ENCODE data around the gene DPP6.

DNA sequence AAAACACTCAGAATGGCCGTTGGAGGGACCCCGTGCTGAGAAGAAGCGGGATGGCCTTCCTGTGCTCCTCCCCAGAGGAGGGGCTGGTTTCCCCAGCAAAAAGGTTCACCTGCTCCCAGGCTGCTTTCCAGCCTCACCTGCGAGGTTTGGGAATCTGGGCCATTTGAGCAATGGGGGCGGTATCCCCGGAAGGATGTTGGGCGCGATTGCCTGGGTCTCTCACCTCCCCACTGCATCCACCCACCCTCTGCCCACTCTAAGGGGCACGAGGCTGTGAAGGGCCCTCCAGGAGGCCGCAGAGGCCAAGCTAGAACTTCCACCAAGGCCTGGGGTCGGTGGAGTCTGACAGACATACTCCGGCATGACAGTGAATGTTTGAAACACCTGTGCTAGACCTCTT is 803.2 kb downstream of the DPP6 start:
- TF ChIP-seq, protein P1, sequence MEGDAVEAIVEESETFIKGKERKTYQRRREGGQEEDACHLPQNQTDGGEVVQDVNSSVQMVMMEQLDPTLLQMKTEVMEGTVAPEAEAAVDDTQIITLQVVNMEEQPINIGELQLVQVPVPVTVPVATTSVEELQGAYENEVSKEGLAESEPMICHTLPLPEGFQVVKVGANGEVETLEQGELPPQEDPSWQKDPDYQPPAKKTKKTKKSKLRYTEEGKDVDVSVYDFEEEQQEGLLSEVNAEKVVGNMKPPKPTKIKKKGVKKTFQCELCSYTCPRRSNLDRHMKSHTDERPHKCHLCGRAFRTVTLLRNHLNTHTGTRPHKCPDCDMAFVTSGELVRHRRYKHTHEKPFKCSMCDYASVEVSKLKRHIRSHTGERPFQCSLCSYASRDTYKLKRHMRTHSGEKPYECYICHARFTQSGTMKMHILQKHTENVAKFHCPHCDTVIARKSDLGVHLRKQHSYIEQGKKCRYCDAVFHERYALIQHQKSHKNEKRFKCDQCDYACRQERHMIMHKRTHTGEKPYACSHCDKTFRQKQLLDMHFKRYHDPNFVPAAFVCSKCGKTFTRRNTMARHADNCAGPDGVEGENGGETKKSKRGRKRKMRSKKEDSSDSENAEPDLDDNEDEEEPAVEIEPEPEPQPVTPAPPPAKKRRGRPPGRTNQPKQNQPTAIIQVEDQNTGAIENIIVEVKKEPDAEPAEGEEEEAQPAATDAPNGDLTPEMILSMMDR (optimal IDR thresholded peaks at IDR 0.05 in 1 of 3, IDR thresholded peaks at IDR 0.05 in 1 of 3, conservative IDR thresholded peaks at IDR 0.05 in 1 of 3; ENCODE audit: extremely low read depth in 1 of 3, insufficient read depth in 2 of 3, low read length in 3 of 3) = no peak
- no peak for TF ChIP-seq EZH2 (IDR thresholded peaks at IDR 0.05; ENCODE audit: low read length)

Measured in keratinocyte (primary cell).